HFFc6 (cell line): ENCODE measurements around the gene COX17. TPM values are rescaled to one million over a fixed set of nuclear protein-coding genes. Genes with fewer than 3 reads are reported as not detected.

Source experiments
- DNase-seq: peaks from one replicate; pipeline ENCODE4 v3.0.0-alpha.2; 2018
- H3K27ac Mint-ChIP-seq: 2 replicates; pipeline ENCODE4 v1.8.0; 2020; ENCODE audit warnings: mild to moderate bottlenecking, mixed read lengths
- H3K27me3 Mint-ChIP-seq: 2 replicates; pipeline ENCODE4 v1.8.0; 2021; ENCODE audit warnings: mild to moderate bottlenecking, moderate library complexity, mixed read lengths; ENCODE audit not compliant: insufficient read depth
- H3K36me3 Mint-ChIP-seq: 2 replicates; pipeline ENCODE4 v1.8.0; 2021; ENCODE audit warnings: low read depth, mixed read lengths
- H3K4me1 Mint-ChIP-seq: 2 replicates; pipeline ENCODE4 v1.8.0; 2020; ENCODE audit warnings: low read depth, mixed read lengths
- H3K4me3 Mint-ChIP-seq: 2 replicates; pipeline ENCODE4 v1.8.0; 2020; ENCODE audit warnings: mild to moderate bottlenecking, moderate library complexity, mixed read lengths
- H3K9me3 Mint-ChIP-seq: 2 replicates; pipeline ENCODE4 v1.8.0; 2020; ENCODE audit warnings: mild to moderate bottlenecking, mixed read lengths
- CTCF ChIP-seq: fragments of 200-600 bp; sonication (generic); IDR thresholded peaks from 2 replicates; pipeline ENCODE4 v1.5.0; 2021; ENCODE audit warnings: antibody characterized with exemption, mild to moderate bottlenecking
- total RNA-seq, 6 experiments: library from RNA; stranded (reverse); fragmentation: NEBNext Ultra II Directional; extraction: Animal tissue kit (Norgen Biotek cat#: 25700); gene quantifications; 2 replicates in 1 of 6; 3 replicates in 5 of 6; pipeline ENCODE4 v1.2.3, GENCODE V29; 2021

The COX17 gene
- total RNA-seq, 6 experiments from 2014 or later = 28.9 to 41.0 (median 35.2) TPM

DNA sequence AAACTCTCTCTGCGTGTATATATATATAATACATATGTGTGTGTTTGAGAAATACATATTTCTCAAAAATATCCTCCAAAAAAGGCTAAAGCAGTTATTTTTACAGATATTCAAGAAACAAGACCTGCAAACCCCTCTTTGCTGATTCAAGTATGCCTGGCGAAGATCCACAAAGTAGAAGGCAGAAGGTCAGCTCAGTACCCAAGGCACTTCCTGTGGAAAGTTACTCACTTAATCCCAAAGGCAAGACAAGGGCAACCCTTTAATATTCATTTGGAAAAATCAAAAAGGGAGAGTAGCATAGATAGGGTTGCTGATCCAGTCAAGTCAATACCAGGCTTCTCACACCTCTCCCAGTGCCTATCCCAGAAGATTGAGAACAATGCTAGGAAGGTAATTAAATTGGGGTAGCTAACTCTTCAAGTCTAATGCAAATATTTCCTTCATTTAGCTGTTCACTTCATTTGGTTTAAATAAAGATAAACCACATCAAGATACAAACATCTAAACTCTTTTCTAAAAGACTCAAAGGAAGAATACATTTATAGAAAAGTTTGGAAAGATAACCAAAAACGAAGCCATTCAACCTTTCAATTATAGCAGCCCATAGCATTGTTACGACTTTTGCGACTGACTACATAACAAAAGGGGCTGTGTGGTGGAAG is 7.2 kb downstream of the COX17 start:
- no peak overlapping the region; the same call in 1 of the 2 replicates for H3K4me3 Mint-ChIP-seq
- H3K36me3 Mint-ChIP-seq = peaks cover 9% of the 10 kb centered on the region; the same call in 1 of the 2 replicates
- no peak overlapping the region for H3K27ac Mint-ChIP-seq
- no peaks in the 10 kb centered on the region for H3K27me3 Mint-ChIP-seq
- DNase-seq = no peak
- H3K9me3 Mint-ChIP-seq = no peaks in the 10 kb centered on the region
- H3K4me1 Mint-ChIP-seq = peaks cover 24% of the 10 kb centered on the region
- no peak for TF ChIP-seq CTCF

DNA sequence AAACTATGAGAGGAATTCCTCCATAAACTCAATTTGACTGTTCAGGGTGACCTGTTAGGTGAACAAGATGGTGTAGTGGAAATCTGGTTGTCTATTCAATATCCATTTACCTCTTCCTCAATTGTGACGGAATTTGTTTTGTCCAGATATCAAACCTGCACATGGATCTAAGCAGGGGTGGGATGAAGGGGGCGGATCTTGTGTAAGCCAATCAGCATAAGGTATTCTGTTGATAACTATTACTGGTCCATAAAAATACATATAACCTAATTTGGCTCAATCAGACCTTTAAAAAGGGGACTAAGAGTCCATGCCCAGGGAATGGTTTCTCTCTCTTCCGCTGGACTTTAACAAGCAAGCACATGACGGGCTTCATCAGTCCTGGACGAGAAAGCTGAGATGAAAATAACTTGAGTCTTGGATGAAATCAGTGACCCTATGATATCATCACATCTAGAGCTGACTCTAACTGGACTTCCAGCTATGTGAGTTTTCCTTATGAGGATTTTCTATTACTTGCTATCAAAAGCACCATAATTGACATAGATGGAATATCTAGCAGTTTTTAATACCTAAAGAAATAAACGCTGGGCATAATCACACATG is 11.1 kb downstream of the COX17 start:
- peak overlapping the region; percentile 84; the same call in 1 of the 2 replicates for H3K27ac Mint-ChIP-seq

DNA sequence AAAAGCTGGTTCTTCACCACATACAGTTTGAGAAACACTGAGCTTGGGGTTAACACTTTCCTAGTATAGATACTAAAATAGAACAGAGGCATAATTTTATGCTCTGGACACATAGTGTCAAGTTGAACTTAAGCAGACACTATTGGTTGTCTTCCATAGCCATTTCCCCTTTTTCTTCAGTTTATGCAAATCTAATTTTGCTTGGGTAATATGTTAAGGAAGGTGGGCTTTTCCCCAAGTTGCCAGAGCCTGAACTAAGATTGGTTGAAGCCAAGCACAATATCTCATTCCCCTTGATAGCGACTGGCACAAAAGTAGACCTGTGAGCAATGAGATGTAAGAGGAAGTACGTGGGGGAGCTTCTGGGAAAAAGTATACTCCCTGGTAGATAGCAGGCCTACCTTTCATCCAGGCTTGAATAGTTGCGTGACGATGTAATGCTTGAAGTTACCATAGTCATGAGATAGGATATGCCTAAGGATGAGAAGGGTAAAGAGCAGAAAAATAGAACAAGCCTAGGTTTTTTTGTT is 12.3 kb downstream of the COX17 start:
- DNase-seq = no peak
- Mint-ChIP-seq H3K27me3 (no peaks in the 10 kb centered on the region), H3K4me1 (peaks cover 55% of the 10 kb centered on the region), H3K4me3 (no peak overlapping the region), H3K36me3 (no peaks in the 10 kb centered on the region), H3K27ac (peak overlapping the region; percentile 84), H3K9me3 (no peaks in the 10 kb centered on the region)
- no peak for TF ChIP-seq CTCF

More for the DNA sequence above, 11.1 kb downstream of the COX17 start:
- TF ChIP-seq CTCF = no peak
- Mint-ChIP-seq H3K36me3 (peaks cover 1% of the 10 kb centered on the region; the same call in 1 of the 2 replicates), H3K9me3 (no peaks in the 10 kb centered on the region), H3K4me1 (peaks cover 53% of the 10 kb centered on the region), H3K4me3 (no peak overlapping the region), H3K27me3 (no peaks in the 10 kb centered on the region)
- DNase-seq = no peak

DNA sequence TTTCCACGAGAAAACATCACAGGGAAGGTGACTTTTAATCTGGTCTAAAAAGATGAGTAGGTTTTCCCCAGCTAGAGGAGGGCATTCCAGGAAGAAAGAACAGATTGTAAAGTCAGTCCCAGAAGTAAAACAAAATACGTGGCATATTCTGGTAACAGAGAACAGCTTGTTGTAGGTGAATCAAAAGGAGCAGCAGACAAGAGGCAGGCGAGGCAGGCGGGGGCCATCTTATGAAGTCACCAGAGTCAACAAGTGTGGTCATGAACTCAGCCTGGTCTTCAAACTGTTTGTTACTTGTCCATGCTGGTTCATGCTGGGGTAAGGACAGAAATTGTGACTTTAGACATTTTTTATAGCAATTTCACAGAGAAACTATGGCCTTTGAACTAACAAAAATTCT is 12.8 kb downstream of the COX17 start:
- Mint-ChIP-seq H3K27ac (peak overlapping the region; percentile 84), H3K4me3 (no peak overlapping the region), H3K4me1 (peaks cover 50% of the 10 kb centered on the region), H3K27me3 (no peaks in the 10 kb centered on the region), H3K36me3 (no peaks in the 10 kb centered on the region), H3K9me3 (no peaks in the 10 kb centered on the region)
- DNase-seq = no peak
- no peak for TF ChIP-seq CTCF

DNA sequence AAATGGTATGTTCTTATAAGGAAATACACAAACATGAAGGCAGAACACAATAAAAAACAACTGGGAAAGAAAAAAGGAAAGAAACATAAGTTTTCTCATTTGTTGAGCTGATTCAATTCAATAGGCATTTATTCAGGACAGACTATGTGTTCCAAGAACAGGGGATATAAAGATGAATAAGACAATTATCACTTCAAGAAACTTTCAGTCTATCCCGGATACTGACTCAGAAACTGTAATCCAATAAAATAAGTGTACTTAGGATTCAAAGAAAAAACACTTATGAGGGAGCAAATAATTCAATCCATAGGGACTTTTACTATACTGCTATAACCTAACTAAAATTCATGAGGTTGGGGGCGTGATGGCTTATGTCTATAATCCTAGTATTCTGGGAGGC is 13.3 kb downstream of the COX17 start:
- peak overlapping the region; percentile 84 for H3K27ac Mint-ChIP-seq
- no peaks in the 10 kb centered on the region for H3K9me3 Mint-ChIP-seq
- H3K27me3 Mint-ChIP-seq = no peaks in the 10 kb centered on the region
- no peak for TF ChIP-seq CTCF
- no peaks in the 10 kb centered on the region for H3K36me3 Mint-ChIP-seq
- peak overlapping the region; percentile 16; the same call in 1 of the 2 replicates for H3K4me3 Mint-ChIP-seq
- peaks cover 48% of the 10 kb centered on the region for H3K4me1 Mint-ChIP-seq
- peak; percentile 55 for DNase-seq
